Right cardiac atrium (tissue), 5 donors: ENCODE results near the gene APLF. TPM values are rescaled to one million over a fixed set of nuclear protein-coding genes. Genes with fewer than 3 reads are reported as not detected.

Experiments used
- ATAC-seq, 2 donors: fragments of 200-7000 bp; cut with Tn5 transposase; one replicate each; pipeline versions ENCODE4 v1.8.0 to v1.9.1; 2020; ENCODE audit warnings: moderate library complexity in 2 of 2, mild to moderate bottlenecking in 1 of 2
- DNase-seq, 3 donors: peaks; one replicate each; pipeline ENCODE4 v3.0.0-alpha.2; 2020
- H3K27ac ChIP-seq: one replicate; pipeline ENCODE4 v1.5.1; 2013; ENCODE audit warnings: mild to moderate bottlenecking, low read length, control low read depth, moderate library complexity
- H3K27me3 ChIP-seq: one replicate; pipeline ENCODE4 v1.6.1; 2013; ENCODE audit not compliant: control insufficient read depth, insufficient read depth
- H3K4me1 ChIP-seq: one replicate; pipeline ENCODE4 v1.6.1; 2013; ENCODE audit warnings: low read length; ENCODE audit not compliant: control insufficient read depth, insufficient read depth
- H3K4me3 ChIP-seq: one replicate; pipeline ENCODE4 v1.5.1; 2013; ENCODE audit warnings: low read length, control low read depth
- H3K9me3 ChIP-seq: one replicate; pipeline ENCODE4 v1.6.1; 2013; ENCODE audit warnings: low read length; ENCODE audit not compliant: control insufficient read depth
- WGBS: extraction: QIAGEN DNeasy Blood & Tissue Kit; methylation state at CpG from one replicate; pipeline ENCODE4 v1.1.7; 2013; 5-methylcytosine and 5-hydroxymethylcytosine counted together
- intact Hi-C, 4 donors: fragments of 100-400 bp; cut with DNase I; formaldehyde crosslinking; loops; one replicate each; pipeline versions ENCODE4 v1.11.0 to v1.14.0; 2022 to 2023
- polyA plus RNA-seq: library from polyadenylated mRNA; stranded (reverse); fragments of 200-250 nt; gene quantifications from one replicate; pipeline ENCODE4 v1.2.3, GENCODE V29; 2013
- total RNA-seq, 4 donors: library from RNA; stranded (reverse); fragmentation: NEBNext Ultra II Directional; extraction: Animal tissue kit (Norgen Biotek cat#: 25700); gene quantifications; one replicate each; pipeline ENCODE4 v1.2.1, GENCODE V29; 2021
- donor health status: healthy with polysubstance abuse.
- donor health status: DM: no; HTN: yes; CAD: no.
- donor health status: DM: no; HTN: no; CAD: no.
- donor health status: DM: no; HTN: yes; CAD: no; lungs with severe emphysema.
- donor health status: DM: yes; HTN: yes; CAD: no.

APLF gene
- total and polyA plus RNA-seq, 5 donors: 0.72 to 7.6 (median 6.6) TPM

- Histone ChIP-seq H3K27ac (no peak overlapping the region), H3K4me3 (no peak overlapping the region), H3K9me3 (no peaks in the 10 kb centered on the region), H3K4me1 (peaks cover 3% of the 10 kb centered on the region), H3K27me3 (no peaks in the 10 kb centered on the region)
- ATAC-seq: no peak
- no peak for DNase-seq
- 94% methylated on average over 5 of the region's 5 CpGs for WGBS
- intact Hi-C loops: loop anchor here in 3 of 4 donors (10.0 kb wide), 3 partner anchors 250 to 460 kb away; no protein-coding TSS in a partner anchor
Measured at GRCh38 chr2:68464651-68465050, 2.7 kb upstream of the APLF start.

GRCh38 chr2:68465081-68465916 lies 2.1 kb upstream of the APLF start:
- H3K27ac ChIP-seq: no peak overlapping the region
- H3K9me3 ChIP-seq: no peaks in the 10 kb centered on the region
- peaks cover 3% of the 10 kb centered on the region for H3K4me1 ChIP-seq
- H3K27me3 ChIP-seq: no peaks in the 10 kb centered on the region
- intact Hi-C loops: loop anchor here in 3 of 4 donors (10.0 kb wide), 3 partner anchors 250 to 460 kb away; no protein-coding TSS in a partner anchor
- H3K4me3 ChIP-seq: no peak overlapping the region
- WGBS: 95% methylated on average over 7 of the region's 7 CpGs
- no peak for DNase-seq
- no peak for ATAC-seq

GRCh38 chr2:68466361-68466777 lies 1.0 kb upstream of the APLF start:
- no peaks in the 10 kb centered on the region for H3K9me3 ChIP-seq
- intact Hi-C loops: loop anchor here in 3 of 4 donors (10.0 kb wide), 3 partner anchors 248 to 458 kb away; no protein-coding TSS in a partner anchor

GRCh38 chr2:68466778-68467076 lies 658 bp upstream of the APLF start:
- Histone ChIP-seq H3K27ac (peak overlapping the region; percentile 85), H3K9me3 (no peaks in the 10 kb centered on the region), H3K4me1 (peaks cover 3% of the 10 kb centered on the region), H3K4me3 (peak overlapping the region; percentile 89), H3K27me3 (no peaks in the 10 kb centered on the region)
- 0% methylated on average over 18 of the region's 18 CpGs for WGBS
- DNase-seq (no peak), ATAC-seq (peak; percentile 51 to 54)
- intact Hi-C loops: loop anchor here in 3 of 4 donors (10.0 kb wide), 3 partner anchors 248 to 458 kb away; no protein-coding TSS in a partner anchor

More at GRCh38 chr2:68466361-68466777, 1.0 kb upstream of the APLF start:
- no peak for DNase-seq
- Histone ChIP-seq H3K4me1 (peaks cover 3% of the 10 kb centered on the region), H3K27ac (peak overlapping the region; percentile 85), H3K4me3 (peak overlapping the region; percentile 89), H3K27me3 (no peaks in the 10 kb centered on the region)
- ATAC-seq: no peak
- WGBS: 6% methylated on average over 11 of the region's 11 CpGs

GRCh38 chr2:68468801-68469200 lies 1.4 kb downstream of the APLF start:
- DNase-seq: no peak
- intact Hi-C loops: loop anchor here in 3 of 4 donors (10.0 kb wide), 3 partner anchors 246 to 456 kb away; no protein-coding TSS in a partner anchor
- Histone ChIP-seq H3K9me3 (no peaks in the 10 kb centered on the region), H3K4me3 (no peak overlapping the region), H3K4me1 (peaks cover 3% of the 10 kb centered on the region), H3K27ac (no peak overlapping the region), H3K27me3 (no peaks in the 10 kb centered on the region)
- ATAC-seq: no peak
- WGBS: 90% methylated on average over 2 of the region's 2 CpGs

- no peak overlapping the region for H3K27ac ChIP-seq
Measured at GRCh38 chr2:68469935-68470334, 2.5 kb downstream of the APLF start.

GRCh38 chr2:68471385-68471784 lies 4.0 kb downstream of the APLF start:
- no peak for DNase-seq
- intact Hi-C loops: no loop called here
- H3K4me1 ChIP-seq: peaks cover under 1% of the 10 kb centered on the region
- H3K4me3 ChIP-seq: no peak overlapping the region
- 94% methylated on average over 2 of the region's 2 CpGs for WGBS
- H3K27ac ChIP-seq: no peak overlapping the region
- no peaks in the 10 kb centered on the region for H3K27me3 ChIP-seq
- H3K9me3 ChIP-seq: no peaks in the 10 kb centered on the region
- no peak for ATAC-seq

More at GRCh38 chr2:68469935-68470334, 2.5 kb downstream of the APLF start:
- no peaks in the 10 kb centered on the region for H3K27me3 ChIP-seq
- H3K4me1 ChIP-seq: peaks cover 3% of the 10 kb centered on the region
- no peak for DNase-seq
- H3K4me3 ChIP-seq: no peak overlapping the region
- ATAC-seq: no peak
- WGBS: 84% methylated on average over 1 of the region's 1 CpG
- H3K9me3 ChIP-seq: no peaks in the 10 kb centered on the region
- intact Hi-C loops: loop anchor here in 3 of 4 donors (10.0 kb wide), 3 partner anchors 245 to 455 kb away; no protein-coding TSS in a partner anchor

- Histone ChIP-seq H3K4me1 (no peaks in the 10 kb centered on the region), H3K4me3 (no peak overlapping the region), H3K27me3 (no peaks in the 10 kb centered on the region), H3K27ac (no peak overlapping the region), H3K9me3 (no peaks in the 10 kb centered on the region)
- ATAC-seq (no peak), DNase-seq (no peak)
- intact Hi-C loops: no loop called here
- 93% methylated on average over 3 of the region's 3 CpGs for WGBS
Measured at GRCh38 chr2:68472796-68473414, 5.5 kb downstream of the APLF start.

GRCh38 chr2:68475110-68475509 lies 7.7 kb downstream of the APLF start:
- intact Hi-C loops: no loop called here
- Histone ChIP-seq H3K27me3 (no peaks in the 10 kb centered on the region), H3K9me3 (no peaks in the 10 kb centered on the region), H3K4me3 (no peak overlapping the region), H3K27ac (no peak overlapping the region), H3K4me1 (no peaks in the 10 kb centered on the region)
- no peak for DNase-seq
- no peak for ATAC-seq

GRCh38 chr2:68475576-68475975 lies 8.2 kb downstream of the APLF start:
- ATAC-seq: no peak
- Histone ChIP-seq H3K27ac (no peak overlapping the region), H3K27me3 (no peaks in the 10 kb centered on the region), H3K4me3 (no peak overlapping the region), H3K9me3 (no peaks in the 10 kb centered on the region), H3K4me1 (no peaks in the 10 kb centered on the region)
- DNase-seq: no peak
- intact Hi-C loops: no loop called here
- WGBS: 50% methylated on average over 2 of the region's 2 CpGs

- WGBS: 96% methylated on average over 1 of the region's 1 CpG
- Histone ChIP-seq H3K9me3 (no peaks in the 10 kb centered on the region), H3K27me3 (no peaks in the 10 kb centered on the region)
Measured at GRCh38 chr2:68476454-68476853, 9.1 kb downstream of the APLF start.

More at GRCh38 chr2:68476454-68476853, 9.1 kb downstream of the APLF start:
- Histone ChIP-seq H3K4me1 (no peaks in the 10 kb centered on the region), H3K27ac (no peak overlapping the region), H3K4me3 (no peak overlapping the region)
- ATAC-seq (no peak), DNase-seq (no peak)
- intact Hi-C loops: no loop called here
